ENCODE measurements around the gene NDUFA7.

DNA sequence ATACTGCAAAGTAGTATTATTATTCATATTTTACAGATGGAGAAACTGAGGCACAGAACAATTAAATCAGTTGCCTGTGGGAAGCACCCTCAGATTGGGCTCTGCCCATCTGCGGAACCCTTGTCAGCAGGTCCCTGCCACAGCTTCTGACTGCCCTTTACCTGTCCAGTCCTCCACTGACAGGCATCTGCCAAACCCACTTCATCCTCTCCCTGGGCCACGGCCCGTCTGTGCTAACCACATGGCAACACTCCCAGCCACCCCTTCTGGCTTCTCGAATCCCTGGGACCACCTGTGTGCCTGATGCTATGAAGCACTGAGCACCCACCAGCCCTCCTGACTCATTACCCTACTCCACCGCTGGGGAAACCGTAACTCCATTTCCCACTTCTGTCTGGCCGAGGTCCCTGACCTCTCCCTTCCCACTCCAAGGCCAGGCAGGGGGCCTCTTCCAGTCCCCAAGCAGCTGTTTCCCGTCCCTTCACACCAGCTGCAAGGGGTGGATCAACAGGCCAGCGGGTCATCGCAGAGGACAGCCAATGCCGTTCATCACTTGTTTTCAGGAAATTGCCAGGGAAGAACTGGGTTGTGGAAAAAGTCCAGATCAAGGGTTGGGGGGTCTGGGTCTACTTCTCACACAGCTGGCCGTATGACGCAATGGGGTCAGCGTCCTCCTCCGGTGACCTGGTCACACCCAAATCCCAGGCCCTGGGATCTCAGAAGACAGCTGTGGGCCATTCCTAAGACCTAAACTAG lies 19.3 kb upstream of the NDUFA7 start:
- TF ChIP-seq EP300 (IDR thresholded peaks at IDR 0.05) = no peak
- TF ChIP-seq, protein P1, sequence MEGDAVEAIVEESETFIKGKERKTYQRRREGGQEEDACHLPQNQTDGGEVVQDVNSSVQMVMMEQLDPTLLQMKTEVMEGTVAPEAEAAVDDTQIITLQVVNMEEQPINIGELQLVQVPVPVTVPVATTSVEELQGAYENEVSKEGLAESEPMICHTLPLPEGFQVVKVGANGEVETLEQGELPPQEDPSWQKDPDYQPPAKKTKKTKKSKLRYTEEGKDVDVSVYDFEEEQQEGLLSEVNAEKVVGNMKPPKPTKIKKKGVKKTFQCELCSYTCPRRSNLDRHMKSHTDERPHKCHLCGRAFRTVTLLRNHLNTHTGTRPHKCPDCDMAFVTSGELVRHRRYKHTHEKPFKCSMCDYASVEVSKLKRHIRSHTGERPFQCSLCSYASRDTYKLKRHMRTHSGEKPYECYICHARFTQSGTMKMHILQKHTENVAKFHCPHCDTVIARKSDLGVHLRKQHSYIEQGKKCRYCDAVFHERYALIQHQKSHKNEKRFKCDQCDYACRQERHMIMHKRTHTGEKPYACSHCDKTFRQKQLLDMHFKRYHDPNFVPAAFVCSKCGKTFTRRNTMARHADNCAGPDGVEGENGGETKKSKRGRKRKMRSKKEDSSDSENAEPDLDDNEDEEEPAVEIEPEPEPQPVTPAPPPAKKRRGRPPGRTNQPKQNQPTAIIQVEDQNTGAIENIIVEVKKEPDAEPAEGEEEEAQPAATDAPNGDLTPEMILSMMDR (IDR thresholded peaks at IDR 0.05) = no peak
